ENCODE data around the gene TMED4. TPM values are rescaled to one million over a fixed set of nuclear protein-coding genes. Genes with fewer than 3 reads are reported as not detected.

Gene TMED4
- total and polyA plus RNA-seq, 4 donors = 46.4 to 106 (median 66.7) TPM

GRCh38 chr7:44540592-44541027 is 41.4 kb downstream of the TMED4 start:
- H3K9me3 ChIP-seq (ENCODE audit: control insufficient read depth in 4 of 4, insufficient read depth in 3 of 4, low read length in 3 of 4) = no peaks in the 10 kb centered on the region
- no peak overlapping the region for H3K9ac ChIP-seq (ENCODE audit: insufficient read depth in 1 of 2, low read length in 2 of 2)
- TF ChIP-seq CTCF (IDR thresholded peaks at IDR 0.05; ENCODE audit: control extremely low read depth, extremely low read depth) = no peak
- WGBS, 2 donors = 83 to 93% methylated on average over 5 of the region's 5 CpGs
- ATAC-seq (ENCODE audit: insufficient read depth, low FRiP score) (no peak), DNase-seq (no peak)
- H3K36me3 ChIP-seq (ENCODE audit: control insufficient read depth in 4 of 4, insufficient read depth in 4 of 4, low read length in 4 of 4) = no peaks in the 10 kb centered on the region
- no peaks in the 10 kb centered on the region for H3K4me1 ChIP-seq (ENCODE audit: control insufficient read depth in 5 of 5, insufficient read depth in 5 of 5, low read length in 5 of 5)
- no peak overlapping the region for H3K27ac ChIP-seq (ENCODE audit: low read depth in 1 of 2, low read length in 1 of 2)
- no peaks in the 10 kb centered on the region for H3K27me3 ChIP-seq (ENCODE audit: control insufficient read depth in 3 of 3, insufficient read depth in 3 of 3, low read length in 2 of 3)
- no peak overlapping the region for H3K4me3 ChIP-seq

- DNase-seq (no peak), ATAC-seq (ENCODE audit: insufficient read depth, low FRiP score) (no peak)
- no peaks in the 10 kb centered on the region for H3K9me3 ChIP-seq (ENCODE audit: control insufficient read depth in 4 of 4, insufficient read depth in 3 of 4, low read length in 3 of 4)
- 90% methylated on average over 27 of the region's 27 CpGs for WGBS, 2 donors
- H3K36me3 ChIP-seq (ENCODE audit: control insufficient read depth in 4 of 4, insufficient read depth in 4 of 4, low read length in 4 of 4) = no peaks in the 10 kb centered on the region
- no peak overlapping the region for H3K4me3 ChIP-seq
- H3K9ac ChIP-seq (ENCODE audit: insufficient read depth in 1 of 2, low read length in 2 of 2) = no peak overlapping the region
- H3K4me1 ChIP-seq (ENCODE audit: control insufficient read depth in 5 of 5, insufficient read depth in 5 of 5, low read length in 5 of 5) = no peaks in the 10 kb centered on the region
- no peak for TF ChIP-seq CTCF (IDR thresholded peaks at IDR 0.05; ENCODE audit: control extremely low read depth, extremely low read depth)
- H3K27ac ChIP-seq (ENCODE audit: low read depth in 1 of 2, low read length in 1 of 2) = no peak overlapping the region
- H3K27me3 ChIP-seq (ENCODE audit: control insufficient read depth in 3 of 3, insufficient read depth in 3 of 3, low read length in 2 of 3) = no peaks in the 10 kb centered on the region
Measured at GRCh38 chr7:44539669-44540506, 42.1 kb downstream of the TMED4 start.

GRCh38 chr7:44538798-44539668 is 43.0 kb downstream of the TMED4 start:
- ATAC-seq (ENCODE audit: insufficient read depth, low FRiP score) = no peak
- H3K36me3 ChIP-seq (ENCODE audit: control insufficient read depth in 4 of 4, insufficient read depth in 4 of 4, low read length in 4 of 4) = no peaks in the 10 kb centered on the region
- no peak for DNase-seq
- no peak overlapping the region for H3K27ac ChIP-seq (ENCODE audit: low read depth in 1 of 2, low read length in 1 of 2)
- H3K27me3 ChIP-seq (ENCODE audit: control insufficient read depth in 3 of 3, insufficient read depth in 3 of 3, low read length in 2 of 3) = no peaks in the 10 kb centered on the region
- no peak overlapping the region for H3K9ac ChIP-seq (ENCODE audit: insufficient read depth in 1 of 2, low read length in 2 of 2)
- H3K4me1 ChIP-seq (ENCODE audit: control insufficient read depth in 5 of 5, insufficient read depth in 5 of 5, low read length in 5 of 5) = peaks cover 0 to 7% (median 0%) of the 10 kb centered on the region in 5 donors
- 91 to 93% methylated on average over 32 of the region's 32 CpGs for WGBS, 2 donors
- H3K4me3 ChIP-seq = no peak overlapping the region
- no peak for TF ChIP-seq CTCF (IDR thresholded peaks at IDR 0.05; ENCODE audit: control extremely low read depth, extremely low read depth)
- no peaks in the 10 kb centered on the region for H3K9me3 ChIP-seq (ENCODE audit: control insufficient read depth in 4 of 4, insufficient read depth in 3 of 4, low read length in 3 of 4)
